SK-N-SH treated with all-trans-retinoic acid at 6 μM for 48 hours (cell line): Measurements from ENCODE around the gene FAF2.

Experiments
- ATAC-seq: fragments of 200-7000 bp; cut with Tn5 transposase; 3 replicates; pipeline ENCODE4 v1.9.1; 2020; ENCODE audit warnings: mild to moderate bottlenecking, moderate library complexity
- ARNTL ChIP-seq: fragments of 450-650 bp; formaldehyde crosslinking; IDR thresholded peaks from 2 replicates; pipeline ENCODE4 v1.5.0; 2020; ENCODE audit warnings: low read depth, mild to moderate bottlenecking, moderate library complexity, borderline replicate concordance
- BACH2 ChIP-seq: fragments of 250-450 bp; sonication (Bioruptor Pico); IDR thresholded peaks from 2 replicates; pipeline ENCODE4 v1.9.0; 2021; ENCODE audit warnings: mild to moderate bottlenecking, borderline replicate concordance
- CSDC2 ChIP-seq: fragments of 250-450 bp; sonication (Bioruptor Pico); IDR thresholded peaks from 2 replicates; pipeline ENCODE4 v1.5.0; 2020; ENCODE audit warnings: mild to moderate bottlenecking, moderate library complexity
- CSRNP3 ChIP-seq: fragments of 250-450 bp; sonication (Bioruptor Pico); IDR thresholded peaks from 2 replicates; pipeline ENCODE4 v1.5.1; 2021; ENCODE audit warnings: mild to moderate bottlenecking, moderate library complexity
- ESRRG ChIP-seq: fragments of 250-450 bp; sonication (Bioruptor Pico); IDR thresholded peaks from 2 replicates; pipeline ENCODE4 v1.6.1; 2021; ENCODE audit warnings: mild to moderate bottlenecking
- GLIS3 ChIP-seq: fragments of 250-450 bp; sonication (Bioruptor Pico); IDR thresholded peaks from 2 replicates; pipeline ENCODE4 v1.5.0; 2020; ENCODE audit warnings: mild to moderate bottlenecking, moderate library complexity
- ISL1 ChIP-seq: fragments of 250-450 bp; sonication (Bioruptor Pico); IDR thresholded peaks from 2 replicates; pipeline ENCODE4 v2.1.2; 2022; ENCODE audit warnings: mild to moderate bottlenecking, moderate library complexity
- OSR1 ChIP-seq: fragments of 250-450 bp; sonication (Bioruptor Pico); IDR thresholded peaks from 2 replicates; pipeline ENCODE4 v1.8.0; 2022; ENCODE audit warnings: moderate library complexity, mild to moderate bottlenecking, inconsistent platforms
- PATZ1 ChIP-seq: fragments of 250-450 bp; sonication (Bioruptor Pico); IDR thresholded peaks from 2 replicates; pipeline ENCODE4 v1.8.0; 2020; ENCODE audit warnings: mild to moderate bottlenecking, moderate library complexity, borderline replicate concordance
- PPARA ChIP-seq: fragments of 250-450 bp; sonication (Bioruptor Pico); IDR thresholded peaks from 2 replicates; pipeline ENCODE4 v1.5.0; 2020; ENCODE audit warnings: mild to moderate bottlenecking, borderline replicate concordance
- RARB ChIP-seq: fragments of 250-450 bp; sonication (Bioruptor Pico); IDR thresholded peaks from 2 replicates; pipeline ENCODE4 v1.8.0; 2021; ENCODE audit warnings: mild to moderate bottlenecking, moderate library complexity
- SNAI2 ChIP-seq: fragments of 250-450 bp; sonication (Bioruptor Pico); IDR thresholded peaks from 2 replicates; pipeline ENCODE4 v1.5.0; 2020; ENCODE audit warnings: mild to moderate bottlenecking, moderate library complexity
- TCF4 ChIP-seq: fragments of 250-450 bp; sonication (Bioruptor Pico); IDR thresholded peaks from 2 replicates; pipeline ENCODE4 v1.8.0; 2021; ENCODE audit warnings: mild to moderate bottlenecking, moderate library complexity, borderline replicate concordance
- TOX ChIP-seq: fragments of 250-450 bp; sonication (Bioruptor Pico); IDR thresholded peaks from 2 replicates; pipeline ENCODE4 v1.8.0; 2021; ENCODE audit warnings: mild to moderate bottlenecking, moderate library complexity, borderline replicate concordance
- ZC3H10 ChIP-seq: fragments of 250-450 bp; sonication (Bioruptor Pico); IDR thresholded peaks from 2 replicates; pipeline ENCODE4 v1.5.1; 2021; ENCODE audit warnings: mild to moderate bottlenecking, moderate library complexity
- ZFP3 ChIP-seq: fragments of 250-450 bp; sonication (Bioruptor Pico); IDR thresholded peaks from 2 replicates; pipeline ENCODE4 v1.5.0; 2020; ENCODE audit warnings: mild to moderate bottlenecking, moderate library complexity
- ZFP30 ChIP-seq: fragments of 450-650 bp; formaldehyde crosslinking; IDR thresholded peaks from 2 replicates; pipeline ENCODE4 v1.5.0; 2022; ENCODE audit warnings: mild to moderate bottlenecking, moderate library complexity
- ZNF565 ChIP-seq: fragments of 450-650 bp; formaldehyde crosslinking; conservative IDR thresholded peaks from 2 replicates; pipeline ENCODE4 v1.5.0; 2020; ENCODE audit warnings: low read depth, mild to moderate bottlenecking, moderate library complexity
- ZNF70 ChIP-seq: fragments of 450-650 bp; formaldehyde crosslinking; IDR thresholded peaks from 2 replicates; pipeline ENCODE4 v1.5.0; 2020; ENCODE audit warnings: mild to moderate bottlenecking, moderate library complexity
- ZNF8 ChIP-seq: fragments of 450-650 bp; formaldehyde crosslinking; IDR thresholded peaks from 2 replicates; pipeline ENCODE4 v1.5.0; 2020; ENCODE audit warnings: mild to moderate bottlenecking, moderate library complexity
- TF ChIP-seq, protein P1 (sequence below): fragments of 250-450 bp; sonication (Bioruptor Pico); IDR thresholded peaks from 2 replicates; pipeline ENCODE4 v1.8.0; 2021; ENCODE audit warnings: low read depth, mild to moderate bottlenecking, moderate library complexity, borderline replicate concordance
- TF ChIP-seq, protein P2 (sequence below): fragments of 250-450 bp; sonication (Bioruptor Pico); IDR thresholded peaks from 2 replicates; pipeline ENCODE4 v1.5.1; 2020; ENCODE audit warnings: low read depth, mild to moderate bottlenecking, moderate library complexity
- TF ChIP-seq, protein P3 (sequence below): fragments of 250-450 bp; sonication (Bioruptor Pico); IDR thresholded peaks from 2 replicates; pipeline ENCODE4 v1.5.0; 2020; ENCODE audit warnings: mild to moderate bottlenecking, moderate library complexity

Gene FAF2

DNA sequence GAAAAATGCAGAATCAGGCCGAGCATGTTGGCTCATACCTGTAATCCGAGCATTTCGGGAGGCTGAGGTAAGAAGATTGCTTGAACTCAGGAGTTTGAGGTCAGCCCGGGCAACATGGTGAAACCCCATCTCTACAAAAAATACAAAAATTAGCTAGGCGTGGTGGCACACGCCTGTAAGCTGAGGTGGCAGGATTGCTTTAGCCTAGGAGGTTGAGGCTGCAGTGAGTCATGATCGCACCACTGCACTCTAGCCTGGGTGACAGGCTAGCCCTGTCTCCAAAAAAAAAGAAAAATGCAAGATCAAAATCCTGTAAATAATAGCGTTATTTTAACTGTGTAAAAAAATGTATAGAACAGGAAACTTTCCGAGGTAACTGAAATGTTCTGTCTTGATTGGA, 49.7 kb downstream of the FAF2 start:
- TF ChIP-seq ZC3H10 (no peak), ZNF8 (no peak)
- no peak for ATAC-seq

- no peak for ATAC-seq
- TF ChIP-seq, protein P1, sequence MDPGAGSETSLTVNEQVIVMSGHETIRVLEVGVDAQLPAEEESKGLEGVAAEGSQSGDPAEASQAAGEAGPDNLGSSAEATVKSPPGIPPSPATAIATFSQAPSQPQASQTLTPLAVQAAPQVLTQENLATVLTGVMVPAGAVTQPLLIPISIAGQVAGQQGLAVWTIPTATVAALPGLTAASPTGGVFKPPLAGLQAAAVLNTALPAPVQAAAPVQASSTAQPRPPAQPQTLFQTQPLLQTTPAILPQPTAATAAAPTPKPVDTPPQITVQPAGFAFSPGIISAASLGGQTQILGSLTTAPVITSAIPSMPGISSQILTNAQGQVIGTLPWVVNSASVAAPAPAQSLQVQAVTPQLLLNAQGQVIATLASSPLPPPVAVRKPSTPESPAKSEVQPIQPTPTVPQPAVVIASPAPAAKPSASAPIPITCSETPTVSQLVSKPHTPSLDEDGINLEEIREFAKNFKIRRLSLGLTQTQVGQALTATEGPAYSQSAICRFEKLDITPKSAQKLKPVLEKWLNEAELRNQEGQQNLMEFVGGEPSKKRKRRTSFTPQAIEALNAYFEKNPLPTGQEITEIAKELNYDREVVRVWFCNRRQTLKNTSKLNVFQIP (CRISPR knock-in tag), result no peak
- no peak for TF ChIP-seq ZFP30 (CRISPR knock-in tag)
- no peak for TF ChIP-seq SNAI2
- no peak for TF ChIP-seq ZFP3
- TF ChIP-seq TOX (CRISPR knock-in tag), result no peak
- TF ChIP-seq TCF4 (CRISPR knock-in tag), result no peak
- no peak for TF ChIP-seq ISL1
- TF ChIP-seq ZNF8, result no peak
- TF ChIP-seq ZNF565, result no peak
- TF ChIP-seq ZNF70 (CRISPR knock-in tag), result no peak
- TF ChIP-seq, protein P2, sequence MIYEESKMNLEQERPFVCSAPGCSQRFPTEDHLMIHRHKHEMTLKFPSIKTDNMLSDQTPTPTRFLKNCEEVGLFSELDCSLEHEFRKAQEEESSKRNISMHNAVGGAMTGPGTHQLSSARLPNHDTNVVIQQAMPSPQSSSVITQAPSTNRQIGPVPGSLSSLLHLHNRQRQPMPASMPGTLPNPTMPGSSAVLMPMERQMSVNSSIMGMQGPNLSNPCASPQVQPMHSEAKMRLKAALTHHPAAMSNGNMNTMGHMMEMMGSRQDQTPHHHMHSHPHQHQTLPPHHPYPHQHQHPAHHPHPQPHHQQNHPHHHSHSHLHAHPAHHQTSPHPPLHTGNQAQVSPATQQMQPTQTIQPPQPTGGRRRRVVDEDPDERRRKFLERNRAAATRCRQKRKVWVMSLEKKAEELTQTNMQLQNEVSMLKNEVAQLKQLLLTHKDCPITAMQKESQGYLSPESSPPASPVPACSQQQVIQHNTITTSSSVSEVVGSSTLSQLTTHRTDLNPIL (CRISPR knock-in tag), result no peak
- TF ChIP-seq, protein P3, sequence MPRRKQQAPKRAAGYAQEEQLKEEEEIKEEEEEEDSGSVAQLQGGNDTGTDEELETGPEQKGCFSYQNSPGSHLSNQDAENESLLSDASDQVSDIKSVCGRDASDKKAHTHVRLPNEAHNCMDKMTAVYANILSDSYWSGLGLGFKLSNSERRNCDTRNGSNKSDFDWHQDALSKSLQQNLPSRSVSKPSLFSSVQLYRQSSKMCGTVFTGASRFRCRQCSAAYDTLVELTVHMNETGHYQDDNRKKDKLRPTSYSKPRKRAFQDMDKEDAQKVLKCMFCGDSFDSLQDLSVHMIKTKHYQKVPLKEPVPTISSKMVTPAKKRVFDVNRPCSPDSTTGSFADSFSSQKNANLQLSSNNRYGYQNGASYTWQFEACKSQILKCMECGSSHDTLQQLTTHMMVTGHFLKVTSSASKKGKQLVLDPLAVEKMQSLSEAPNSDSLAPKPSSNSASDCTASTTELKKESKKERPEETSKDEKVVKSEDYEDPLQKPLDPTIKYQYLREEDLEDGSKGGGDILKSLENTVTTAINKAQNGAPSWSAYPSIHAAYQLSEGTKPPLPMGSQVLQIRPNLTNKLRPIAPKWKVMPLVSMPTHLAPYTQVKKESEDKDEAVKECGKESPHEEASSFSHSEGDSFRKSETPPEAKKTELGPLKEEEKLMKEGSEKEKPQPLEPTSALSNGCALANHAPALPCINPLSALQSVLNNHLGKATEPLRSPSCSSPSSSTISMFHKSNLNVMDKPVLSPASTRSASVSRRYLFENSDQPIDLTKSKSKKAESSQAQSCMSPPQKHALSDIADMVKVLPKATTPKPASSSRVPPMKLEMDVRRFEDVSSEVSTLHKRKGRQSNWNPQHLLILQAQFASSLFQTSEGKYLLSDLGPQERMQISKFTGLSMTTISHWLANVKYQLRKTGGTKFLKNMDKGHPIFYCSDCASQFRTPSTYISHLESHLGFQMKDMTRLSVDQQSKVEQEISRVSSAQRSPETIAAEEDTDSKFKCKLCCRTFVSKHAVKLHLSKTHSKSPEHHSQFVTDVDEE, result no peak
- no peak for TF ChIP-seq BACH2 (CRISPR knock-in tag)
- no peak for TF ChIP-seq ESRRG
- no peak for TF ChIP-seq OSR1
- TF ChIP-seq RARB, result no peak
- no peak for TF ChIP-seq GLIS3 (CRISPR knock-in tag)
- TF ChIP-seq CSRNP3, result no peak
Observed at GRCh38 chr5:176499273-176499672, 51.1 kb downstream of the FAF2 start.

GRCh38 chr5:176500511-176500910, 52.3 kb downstream of the FAF2 start:
- no peak for TF ChIP-seq ZNF565
- no peak for TF ChIP-seq SNAI2
- no peak for TF ChIP-seq PATZ1 (CRISPR knock-in tag)
- no peak for TF ChIP-seq ZFP3
- TF ChIP-seq ZNF8, result no peak
- ATAC-seq, result no peak

DNA sequence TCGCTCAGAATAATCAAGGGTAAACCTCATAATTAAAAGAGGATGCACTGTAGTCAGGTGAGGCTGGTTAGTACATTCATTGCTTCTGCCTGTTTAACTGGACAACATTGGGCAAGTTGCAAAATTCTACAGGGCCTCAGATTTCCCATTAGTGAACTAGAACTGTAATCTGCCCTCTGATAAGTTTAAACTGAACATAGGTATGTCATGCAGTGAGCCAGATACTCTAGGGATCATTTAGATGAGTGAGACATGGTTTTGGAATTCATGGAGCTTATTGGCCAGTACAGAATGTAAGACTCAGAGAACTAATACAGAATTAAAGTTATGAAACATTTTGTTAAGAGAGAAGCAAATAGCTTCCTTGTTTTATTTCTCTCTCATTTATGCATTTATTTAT, 53.1 kb downstream of the FAF2 start:
- peak; percentile 83 for ATAC-seq
- TF ChIP-seq, protein P2 (CRISPR knock-in tag), result no peak
- TF ChIP-seq ZC3H10 (no peak), ARNTL (CRISPR knock-in tag) (no peak), PATZ1 (CRISPR knock-in tag) (no peak), GLIS3 (CRISPR knock-in tag) (no peak), ZNF8 (no peak), BACH2 (CRISPR knock-in tag) (no peak), RARB (no peak), CSDC2 (no peak), ZFP30 (CRISPR knock-in tag) (no peak), PPARA (CRISPR knock-in tag) (no peak), OSR1 (no peak), ZNF565 (no peak), ZFP3 (no peak)
